ENCODE data around the gene DNAJB11.

GRCh38 chr3:186532598-186533072, 37.9 kb upstream of the DNAJB11 start:
- TF ChIP-seq CTCF (conservative IDR thresholded peaks at IDR 0.05 in 1 of 2, IDR thresholded peaks at IDR 0.05 in 1 of 2; ENCODE audit: extremely low read depth in 1 of 2, insufficient read depth in 1 of 2, low read depth in 1 of 2, low read length in 2 of 2) (no peak), EZH2 (IDR thresholded peaks at IDR 0.05; ENCODE audit: borderline replicate concordance, low read length) (no peak)
